IMR-90 (cell line): Measurements from ENCODE around the gene CPSF4. TPM values are rescaled to one million over a fixed set of nuclear protein-coding genes. Genes with fewer than 3 reads are reported as not detected.

Experiments
- ATAC-seq: fragments of 200-7000 bp; cut with Tn5 transposase; 2 replicates; pipeline ENCODE4 v1.9.1; 2020; ENCODE audit warnings: low read depth, mild to moderate bottlenecking, moderate library complexity
- BruUV-seq: library from RNA; stranded (reverse); fragments of 400-500 nt; replicated peaks from 2 replicates; lab custom pipeline; 2021; lab: Mats Ljungman, UMichigan
- CTCF ChIA-PET: fragments of 300-600 bp; formaldehyde crosslinking; extraction: SDS; loops from one replicate; lab custom pipeline; 2021; ENCODE audit warnings: antibody characterized with exemption; lab: Yijun Ruan, JAX
- POLR2A ChIA-PET: fragments of 300-600 bp; sonication (Branson Sonifier 250); formaldehyde crosslinking; loops from one replicate; lab custom pipeline; 2022; ENCODE audit warnings: antibody characterized with exemption; ENCODE audit not compliant: unreplicated experiment; lab: Charles Lee
- DNase-seq: peaks from one replicate; pipeline ENCODE4 v3.0.0; 2013
- H2AFZ ChIP-seq: replicated peaks from 2 replicates; pipeline ENCODE3; 2013; ENCODE audit warnings: low read length, mild to moderate bottlenecking; ENCODE audit not compliant: poor library complexity
- H2AK5ac ChIP-seq: 2 replicates; pipeline ENCODE4 v1.6.1; 2013; ENCODE audit warnings: low read depth, low read length, inconsistent platforms
- H2AK9ac ChIP-seq: replicated peaks from 2 replicates; pipeline ENCODE3; 2013; ENCODE audit warnings: mild to moderate bottlenecking, low read depth, low read length, moderate library complexity; ENCODE audit not compliant: poor library complexity
- H2BK120ac ChIP-seq: 2 replicates; pipeline ENCODE4 v1.6.1; 2013; ENCODE audit warnings: low read depth, low read length, inconsistent platforms
- H2BK15ac ChIP-seq: 3 replicates; pipeline ENCODE4 v1.6.1; 2013; ENCODE audit warnings: low read depth, low read length, inconsistent platforms
- H2BK20ac ChIP-seq: 2 replicates; pipeline ENCODE4 v1.6.1; 2013; ENCODE audit warnings: low read depth, mild to moderate bottlenecking, inconsistent platforms, low read length, moderate library complexity
- H2BK5ac ChIP-seq: 2 replicates; pipeline ENCODE4 v1.6.1; 2013; ENCODE audit warnings: mild to moderate bottlenecking, low read depth, low read length, inconsistent platforms; ENCODE audit not compliant: poor library complexity, severe bottlenecking
- H3K14ac ChIP-seq: replicated peaks from 2 replicates; pipeline ENCODE4 v1.6.1; 2013; ENCODE audit warnings: low read depth, low read length, inconsistent platforms
- H3K18ac ChIP-seq: 2 replicates; pipeline ENCODE4 v1.6.1; 2013; ENCODE audit warnings: low read depth, low read length, control low read depth
- H3K23ac ChIP-seq: 2 replicates; pipeline ENCODE4 v1.6.1; 2013; ENCODE audit warnings: low read depth, low read length, inconsistent platforms
- H3K27ac ChIP-seq: 2 replicates; pipeline ENCODE4 v1.5.1; 2013; ENCODE audit warnings: mild to moderate bottlenecking, control low read depth, low read length; ENCODE audit not compliant: insufficient read depth
- H3K27me3 ChIP-seq: 2 replicates; pipeline ENCODE4 v1.6.1; 2013; ENCODE audit warnings: low read length; ENCODE audit not compliant: control insufficient read depth, insufficient read depth
- H3K36me3 ChIP-seq: 2 replicates; pipeline ENCODE4 v1.6.1; 2013; ENCODE audit warnings: low read length, mixed read lengths; ENCODE audit not compliant: control insufficient read depth, insufficient read depth
- H3K4ac ChIP-seq: 2 replicates; pipeline ENCODE4 v1.6.1; 2013; ENCODE audit warnings: low read depth, low read length, inconsistent platforms
- H3K4me1 ChIP-seq: 2 replicates; pipeline ENCODE4 v1.6.1; 2013; ENCODE audit warnings: low read length, mixed read lengths; ENCODE audit not compliant: control insufficient read depth, insufficient read depth
- H3K4me2 ChIP-seq: 2 replicates; pipeline ENCODE4 v1.6.1; 2013; ENCODE audit warnings: low read depth, mild to moderate bottlenecking, control low read depth, low read length, moderate library complexity
- H3K4me3 ChIP-seq: 2 replicates; pipeline ENCODE4 v1.5.1; 2013; ENCODE audit warnings: low read depth, mild to moderate bottlenecking, control low read depth, low read length, moderate library complexity; ENCODE audit not compliant: insufficient read depth
- H3K56ac ChIP-seq: 2 replicates; pipeline ENCODE4 v1.6.1; 2013; ENCODE audit warnings: low read length, inconsistent platforms; ENCODE audit not compliant: insufficient read depth; ENCODE audit errors: extremely low read depth
- H3K79me1 ChIP-seq, 2 experiments: 2 replicates each; pipeline ENCODE4 v1.6.1; 2013; ENCODE audit warnings: low read length in 2 of 2, inconsistent platforms in 1 of 2, low read depth in 1 of 2
- H3K9ac ChIP-seq: 2 replicates; pipeline ENCODE4 v1.6.1; 2013; ENCODE audit warnings: low read depth, low read length, control low read depth
- H3K9me1 ChIP-seq: 2 replicates; pipeline ENCODE4 v1.6.1; 2013; ENCODE audit warnings: low read length, inconsistent platforms; ENCODE audit not compliant: insufficient read depth
- H3K9me3 ChIP-seq: 2 replicates; pipeline ENCODE4 v1.6.1; 2013; ENCODE audit warnings: low read length; ENCODE audit not compliant: control insufficient read depth, insufficient read depth
- H4K20me1 ChIP-seq: 2 replicates; pipeline ENCODE4 v1.6.1; 2013; ENCODE audit warnings: low read length, inconsistent platforms; ENCODE audit not compliant: insufficient read depth
- H4K5ac ChIP-seq: 2 replicates; pipeline ENCODE4 v1.6.1; 2013; ENCODE audit warnings: mild to moderate bottlenecking, low read depth, low read length, control low read depth
- H4K8ac ChIP-seq, 2 experiments: 2 replicates each; pipeline ENCODE4 v1.6.1; 2013; ENCODE audit warnings: low read depth in 2 of 2, low read length in 2 of 2, control low read depth in 1 of 2, inconsistent platforms in 1 of 2
- H4K91ac ChIP-seq: 2 replicates; pipeline ENCODE4 v1.6.1; 2013; ENCODE audit warnings: low read depth, low read length, inconsistent platforms; ENCODE audit not compliant: insufficient read depth
- BHLHE40 ChIP-seq: fragments of 150-350 bp; IDR thresholded peaks from 2 replicates; pipeline ENCODE4 v1.6.1; 2016; ENCODE audit warnings: mild to moderate bottlenecking, low read depth, low read length
- CEBPB ChIP-seq: IDR thresholded peaks from 2 replicates; pipeline ENCODE4 v1.6.1; 2012; ENCODE audit warnings: low read depth, low read length, improper control_type of control experiment
- CTCF ChIP-seq: conservative IDR thresholded peaks from 2 replicates; pipeline ENCODE4 v1.5.1; 2012; ENCODE audit warnings: mild to moderate bottlenecking, low read depth, low read length, improper control_type of control experiment
- MAZ ChIP-seq: IDR thresholded peaks from 2 replicates; pipeline ENCODE4 v1.6.1; 2012; ENCODE audit warnings: low read depth, mild to moderate bottlenecking, low read length, improper control_type of control experiment, moderate library complexity, borderline replicate concordance
- MXI1 ChIP-seq: IDR thresholded peaks from 2 replicates; pipeline ENCODE4 v1.6.1; 2012; ENCODE audit warnings: low read depth, mild to moderate bottlenecking, low read length, moderate library complexity, borderline replicate concordance
- NFE2L2 ChIP-seq: fragments of 150-350 bp; IDR thresholded peaks from 2 replicates; pipeline ENCODE4 v1.6.1; 2016; ENCODE audit warnings: low read depth, mild to moderate bottlenecking, low read length
- POLR2A ChIP-seq: IDR thresholded peaks from 2 replicates; pipeline ENCODE4 v1.6.1; 2012; ENCODE audit warnings: mild to moderate bottlenecking, low read depth, low read length
- RAD21 ChIP-seq: IDR thresholded peaks from 2 replicates; pipeline ENCODE4 v1.6.1; 2012; ENCODE audit warnings: low read length, improper control_type of control experiment
- RFX5 ChIP-seq: IDR thresholded peaks from 2 replicates; pipeline ENCODE4 v1.8.0; 2012; ENCODE audit warnings: low read depth, mild to moderate bottlenecking, low read length, moderate library complexity
- SMC3 ChIP-seq: fragments of 150-350 bp; IDR thresholded peaks from 2 replicates; pipeline ENCODE4 v1.6.1; 2016; ENCODE audit warnings: low read depth, mild to moderate bottlenecking, antibody characterized with exemption, low read length, moderate library complexity
- WGBS, 2 experiments: methylation state at CpG; one replicate each; pipeline versions ENCODE4 v1.1.5 to v1.1.7; 2013; ENCODE audit warnings: missing lambda C conversion rate in 2 of 2; ENCODE audit not compliant: insufficient read length in 1 of 2; ENCODE audit errors: extremely low coverage in 2 of 2; 5-methylcytosine and 5-hydroxymethylcytosine counted together
- dilution Hi-C: fragments of 300-500 bp; cut with HindIII; formaldehyde crosslinking; loops from one replicate; pipeline ENCODE4 v1.14.3; 2018; ENCODE audit warnings: low sequenced_read_pairs; ENCODE audit not compliant: unreplicated experiment
- in situ Hi-C: fragments of 300-500 bp; cut with MboI; formaldehyde crosslinking; loops from 3 replicates; pipeline ENCODE4 v1.14.3; 2019; ENCODE audit warnings: low sequenced_read_pairs, inconsistent platforms, mixed read lengths
- intact Hi-C: fragments of 100-400 bp; cut with micrococcal nuclease; formaldehyde crosslinking; loops from 2 replicates; pipeline ENCODE4 v1.10.0; 2022
- polyA plus RNA-seq, 3 experiments: library from polyadenylated mRNA; depleted of rRNA; stranded (reverse); fragments of >200 nt; gene quantifications; 2 replicates each; pipeline ENCODE4 v1.2.3, GENCODE V29; 2012; ENCODE audit warnings: low replicate concordance in 1 of 3
- total RNA-seq: library from RNA; depleted of rRNA; stranded (reverse); fragments of >200 nt; gene quantifications from 2 replicates; pipeline ENCODE4 v1.2.3, GENCODE V29; 2012
- TF ChIP-seq, protein P1 (sequence below): fragments of 150-350 bp; IDR thresholded peaks from 2 replicates; pipeline ENCODE4 v1.6.1; 2016; ENCODE audit warnings: low read depth, mild to moderate bottlenecking, low read length, moderate library complexity, borderline replicate concordance

CPSF4 gene
- total and polyA plus RNA-seq, 2 of the 4 experiments (the other 2 are of a cell fraction), result 23.8 to 44.9 TPM

GRCh38 chr7:99449326-99449725 is 10.6 kb downstream of the CPSF4 start:
- no peak overlapping the region for H3K14ac ChIP-seq
- H3K4me3 ChIP-seq, result no peak overlapping the region
- no peak for ATAC-seq
- dilution Hi-C loops (no loop called here), intact Hi-C loops (no loop called here), in situ Hi-C loops (no loop called here)
- POLR2A ChIA-PET, result no interaction called here
- no peaks in the 10 kb centered on the region for H3K9me3 ChIP-seq
- no peaks in the 10 kb centered on the region for H3K27me3 ChIP-seq
- no peak overlapping the region for H3K27ac ChIP-seq
- 100% methylated on average over 1 of the region's 5 CpGs; no CpG with 5 or more reads in 1 of the 2 experiments for WGBS, 2 experiments
- H2AFZ ChIP-seq, result no peak overlapping the region
- no peak overlapping the region for H2BK5ac ChIP-seq
- H4K8ac ChIP-seq, result no peak overlapping the region
- no peaks in the 10 kb centered on the region for H3K4me1 ChIP-seq
- no peak overlapping the region for H3K4me2 ChIP-seq
- H4K91ac ChIP-seq, result no peak overlapping the region
- TF ChIP-seq, protein P1, sequence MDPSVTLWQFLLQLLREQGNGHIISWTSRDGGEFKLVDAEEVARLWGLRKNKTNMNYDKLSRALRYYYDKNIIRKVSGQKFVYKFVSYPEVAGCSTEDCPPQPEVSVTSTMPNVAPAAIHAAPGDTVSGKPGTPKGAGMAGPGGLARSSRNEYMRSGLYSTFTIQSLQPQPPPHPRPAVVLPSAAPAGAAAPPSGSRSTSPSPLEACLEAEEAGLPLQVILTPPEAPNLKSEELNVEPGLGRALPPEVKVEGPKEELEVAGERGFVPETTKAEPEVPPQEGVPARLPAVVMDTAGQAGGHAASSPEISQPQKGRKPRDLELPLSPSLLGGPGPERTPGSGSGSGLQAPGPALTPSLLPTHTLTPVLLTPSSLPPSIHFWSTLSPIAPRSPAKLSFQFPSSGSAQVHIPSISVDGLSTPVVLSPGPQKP, result no peak
- TF ChIP-seq RFX5, result no peak
- no peak for TF ChIP-seq MAZ
- no peak for TF ChIP-seq CTCF
- TF ChIP-seq MXI1, result no peak
- TF ChIP-seq NFE2L2, result no peak
- TF ChIP-seq POLR2A, result no peak
- no peak for TF ChIP-seq BHLHE40
- no peak for TF ChIP-seq CEBPB
- no peak for TF ChIP-seq RAD21
- TF ChIP-seq SMC3, result no peak
- H2BK120ac ChIP-seq, result no peak overlapping the region
- H2BK15ac ChIP-seq, result no peak overlapping the region
- H3K36me3 ChIP-seq, result peaks cover 78% of the 10 kb centered on the region
- no peak overlapping the region for H3K18ac ChIP-seq
- H3K23ac ChIP-seq, result no peak overlapping the region
- no peak overlapping the region for H2AK9ac ChIP-seq
- H3K9me1 ChIP-seq, result no peaks in the 10 kb centered on the region
- BruUV-seq, result no TSS peak
- CTCF ChIA-PET, result no interaction called here
- H3K79me1 ChIP-seq, result peaks cover 23 to 48% of the 10 kb centered on the region in 2 experiments
- no peak overlapping the region for H3K9ac ChIP-seq
- no peak for DNase-seq
- no peak overlapping the region for H2BK20ac ChIP-seq
- H4K5ac ChIP-seq, result no peak overlapping the region
- H3K4ac ChIP-seq, result no peak overlapping the region
- H2AK5ac ChIP-seq, result no peak overlapping the region
- H4K20me1 ChIP-seq, result peaks cover 27% of the 10 kb centered on the region
- H3K56ac ChIP-seq, result no peak overlapping the region
